Measurements from ENCODE around the gene PRND.

DNA sequence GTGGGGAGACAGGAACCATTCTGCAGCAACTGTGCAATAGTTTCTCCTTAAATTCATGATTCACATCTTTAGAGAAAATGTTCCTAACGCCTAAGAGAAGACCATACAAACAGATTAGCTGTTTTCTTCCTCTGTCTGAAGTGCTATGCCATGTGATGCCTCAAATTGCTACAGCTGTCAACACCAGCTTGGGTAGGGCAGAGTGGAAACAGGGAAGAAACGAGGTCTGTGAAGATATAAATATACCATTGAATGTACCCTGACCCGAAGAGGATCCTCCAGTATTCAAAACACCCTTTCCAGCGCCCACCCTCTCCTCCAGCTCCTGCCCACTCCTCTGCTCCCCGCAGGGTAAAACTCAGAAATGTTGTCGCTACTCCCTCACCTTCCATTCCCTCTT, 40.3 kb upstream of the PRND start:
- TF ChIP-seq POLR2A (IDR thresholded peaks at IDR 0.05; ENCODE audit: low read length) (no peak), GATA1 (IDR thresholded peaks at IDR 0.05; ENCODE audit: low read depth, low read length) (no peak)
